RWPE1 (cell line): Measurements from ENCODE around the gene AHCYL2.

Experiments used
- CTCF ChIA-PET: fragments of 350-600 bp; sonication (Branson Sonifier 250); formaldehyde crosslinking; extraction: SDS; loops from one replicate; lab custom pipeline; 2021; lab: Yijun Ruan, JAX
- POLR2A ChIA-PET: fragments of 400-600 bp; formaldehyde crosslinking; extraction: SDS; loops from one replicate; lab custom pipeline; 2020; ENCODE audit warnings: antibody characterized with exemption; ENCODE audit not compliant: low non-redundant PET; lab: Yijun Ruan, JAX
- DNase-seq: peaks from one replicate; pipeline ENCODE4 v3.0.0; 2012; ENCODE audit warnings: low spot score
- H3K27ac ChIP-seq: fragments of 450-650 bp; 2 replicates; pipeline ENCODE4 v1.5.1; 2017
- TF ChIP-seq, protein P1 (sequence below): fragments of 450-650 bp; conservative IDR thresholded peaks from 2 replicates; pipeline ENCODE4 v1.5.1; 2017; ENCODE audit warnings: low read depth, mild to moderate bottlenecking

AHCYL2 gene

GRCh38 chr7:129188372-129188891 lies 36.4 kb upstream of the AHCYL2 start, which contains the start of gene SMO:
Gene SMO, plus strand, starts transcription at chr7:129188633. Its CDS starts 519 bp downstream, at chr7:129189152.
- POLR2A ChIA-PET = no interaction called here
- CTCF ChIA-PET = no interaction called here
- H3K27ac ChIP-seq = peak within 1 kb of the TSS; percentile 20
- no peak for DNase-seq
- TF ChIP-seq, protein P1, sequence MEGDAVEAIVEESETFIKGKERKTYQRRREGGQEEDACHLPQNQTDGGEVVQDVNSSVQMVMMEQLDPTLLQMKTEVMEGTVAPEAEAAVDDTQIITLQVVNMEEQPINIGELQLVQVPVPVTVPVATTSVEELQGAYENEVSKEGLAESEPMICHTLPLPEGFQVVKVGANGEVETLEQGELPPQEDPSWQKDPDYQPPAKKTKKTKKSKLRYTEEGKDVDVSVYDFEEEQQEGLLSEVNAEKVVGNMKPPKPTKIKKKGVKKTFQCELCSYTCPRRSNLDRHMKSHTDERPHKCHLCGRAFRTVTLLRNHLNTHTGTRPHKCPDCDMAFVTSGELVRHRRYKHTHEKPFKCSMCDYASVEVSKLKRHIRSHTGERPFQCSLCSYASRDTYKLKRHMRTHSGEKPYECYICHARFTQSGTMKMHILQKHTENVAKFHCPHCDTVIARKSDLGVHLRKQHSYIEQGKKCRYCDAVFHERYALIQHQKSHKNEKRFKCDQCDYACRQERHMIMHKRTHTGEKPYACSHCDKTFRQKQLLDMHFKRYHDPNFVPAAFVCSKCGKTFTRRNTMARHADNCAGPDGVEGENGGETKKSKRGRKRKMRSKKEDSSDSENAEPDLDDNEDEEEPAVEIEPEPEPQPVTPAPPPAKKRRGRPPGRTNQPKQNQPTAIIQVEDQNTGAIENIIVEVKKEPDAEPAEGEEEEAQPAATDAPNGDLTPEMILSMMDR = no peak

DNA sequence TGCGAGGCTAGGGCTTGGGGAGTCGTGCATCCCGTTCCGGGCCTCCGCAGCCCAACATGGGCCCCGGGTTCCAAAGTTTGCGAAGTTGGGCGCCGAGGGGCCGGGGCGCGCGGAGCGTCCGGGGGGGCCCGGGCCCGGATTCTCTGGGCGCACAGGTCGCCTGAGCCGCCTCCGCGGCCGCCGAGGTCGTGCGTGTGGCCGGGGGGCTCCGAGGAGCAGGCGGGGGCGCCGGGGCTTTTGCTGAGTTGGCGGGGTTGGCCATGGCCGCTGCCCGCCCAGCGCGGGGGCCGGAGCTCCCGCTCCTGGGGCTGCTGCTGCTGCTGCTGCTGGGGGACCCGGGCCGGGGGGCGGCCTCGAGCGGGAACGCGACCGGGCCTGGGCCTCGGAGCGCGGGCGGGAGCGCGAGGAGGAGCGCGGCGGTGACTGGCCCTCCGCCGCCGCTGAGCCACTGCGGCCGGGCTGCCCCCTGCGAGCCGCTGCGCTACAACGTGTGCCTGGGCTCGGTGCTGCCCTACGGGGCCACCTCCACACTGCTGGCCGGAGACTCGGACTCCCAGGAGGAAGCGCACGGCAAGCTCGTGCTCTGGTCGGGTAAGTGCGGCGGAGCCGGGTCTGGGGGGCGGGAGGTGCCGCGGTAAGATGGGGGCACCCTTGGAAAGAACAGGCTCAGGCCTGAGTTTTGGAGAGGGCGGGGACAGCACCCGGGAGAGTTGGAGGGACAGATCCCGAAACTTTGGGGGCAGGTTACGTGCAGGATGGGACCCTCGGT lies 35.8 kb upstream of the AHCYL2 start:
- CTCF ChIA-PET = interaction anchor here (0.6 kb wide), 1 partner anchor 1643 kb away, joined by 3 read pairs; no protein-coding TSS in a partner anchor
- POLR2A ChIA-PET = interaction anchor here (0.6 kb wide), 1 partner anchor 17 kb away, joined by 3 read pairs; no protein-coding TSS in a partner anchor
- TF ChIP-seq, protein P1 = no peak
- peak overlapping the region; percentile 20 for H3K27ac ChIP-seq
- no peak for DNase-seq

- no peak for DNase-seq
- ChIA-PET CTCF (interaction anchor here (0.6 kb wide), 2 partner anchors 617 to 1642 kb away, joined by 3 read pairs; no protein-coding TSS in a partner anchor), POLR2A (no interaction called here)
- no peak overlapping the region for H3K27ac ChIP-seq
- TF ChIP-seq, protein P1 = no peak
Measured at GRCh38 chr7:129189661-129190310, 35.0 kb upstream of the AHCYL2 start.

GRCh38 chr7:129191272-129191671 lies 33.6 kb upstream of the AHCYL2 start:
- no peak for DNase-seq
- no peak overlapping the region for H3K27ac ChIP-seq
- ChIA-PET POLR2A (no interaction called here), CTCF (no interaction called here)
- TF ChIP-seq, protein P1 = no peak

- H3K27ac ChIP-seq = no peak overlapping the region
- DNase-seq = no peak
- CTCF ChIA-PET = no interaction called here
- TF ChIP-seq, protein P1 = no peak
- POLR2A ChIA-PET = no interaction called here
Measured at GRCh38 chr7:129193892-129194291, 30.9 kb upstream of the AHCYL2 start.

GRCh38 chr7:129197771-129198170 lies 27.1 kb upstream of the AHCYL2 start:
- ChIA-PET POLR2A (no interaction called here), CTCF (interaction anchor here (0.7 kb wide), 1 partner anchor 400 kb away, joined by 4 read pairs; no protein-coding TSS in a partner anchor)
- TF ChIP-seq, protein P1 = no peak

More at GRCh38 chr7:129197771-129198170, 27.1 kb upstream of the AHCYL2 start:
- no peak overlapping the region for H3K27ac ChIP-seq
- no peak for DNase-seq
